MM.1S (cell line): ENCODE measurements around the gene MTHFD2.

ENCODE experiments used
- DNase-seq: peaks from one replicate; pipeline ENCODE4 v3.0.0-alpha.2; 2015
- H2AFZ ChIP-seq: fragments of 300-600 bp; sonication (generic); 2 replicates; pipeline ENCODE4 v1.6.0; 2016; ENCODE audit warnings: antibody characterized with exemption, low read length
- H3F3A ChIP-seq: fragments of 300-600 bp; sonication (generic); 2 replicates; pipeline ENCODE4 v1.6.1; 2016; ENCODE audit warnings: mild to moderate bottlenecking, antibody characterized with exemption, low read length, moderate library complexity, mixed read lengths; ENCODE audit not compliant: insufficient read depth
- H3K27ac ChIP-seq: fragments of 300-600 bp; sonication (generic); 2 replicates; pipeline ENCODE4 v1.5.1; 2016; ENCODE audit warnings: mild to moderate bottlenecking, low read length
- H3K27me3 ChIP-seq: fragments of 300-600 bp; sonication (generic); replicated peaks from 2 replicates; pipeline ENCODE4 v1.6.0; 2016; ENCODE audit warnings: low read length; ENCODE audit not compliant: insufficient read depth
- H3K36me3 ChIP-seq: fragments of 300-600 bp; sonication (generic); replicated peaks from 2 replicates; pipeline ENCODE4 v1.6.1; 2016; ENCODE audit warnings: mild to moderate bottlenecking, low read length, mixed read lengths; ENCODE audit not compliant: insufficient read depth
- H3K4me1 ChIP-seq: fragments of 300-600 bp; sonication (generic); 2 replicates; pipeline ENCODE4 v1.6.1; 2016; ENCODE audit warnings: low read length, mixed read lengths
- H3K4me2 ChIP-seq: fragments of 300-600 bp; sonication (generic); 2 replicates; pipeline ENCODE4 v1.6.0; 2016; ENCODE audit warnings: low read depth, low read length
- H3K4me3 ChIP-seq: fragments of 300-600 bp; sonication (generic); 2 replicates; pipeline ENCODE4 v1.5.1; 2016; ENCODE audit warnings: low read length, mixed read lengths
- H3K79me2 ChIP-seq: fragments of 300-600 bp; sonication (generic); 2 replicates; pipeline ENCODE4 v1.6.1; 2016; ENCODE audit warnings: mixed run types, low read length, mixed read lengths
- H3K9ac ChIP-seq: fragments of 300-600 bp; sonication (generic); 2 replicates; pipeline ENCODE4 v1.6.1; 2016; ENCODE audit warnings: low read length, mixed read lengths
- H3K9me2 ChIP-seq: fragments of 300-600 bp; sonication (generic); replicated peaks from 2 replicates; pipeline ENCODE4 v1.6.1; 2016; ENCODE audit warnings: mild to moderate bottlenecking, low read length, mixed read lengths; ENCODE audit not compliant: insufficient read depth
- H3K9me3 ChIP-seq: fragments of 300-600 bp; sonication (generic); replicated peaks from 2 replicates; pipeline ENCODE4 v1.6.1; 2016; ENCODE audit warnings: mild to moderate bottlenecking, low read length, mixed read lengths; ENCODE audit not compliant: insufficient read depth
- H4K20me1 ChIP-seq: fragments of 300-600 bp; sonication (generic); 2 replicates; pipeline ENCODE4 v1.6.1; 2016; ENCODE audit warnings: mild to moderate bottlenecking, low read length, moderate library complexity, mixed read lengths; ENCODE audit not compliant: insufficient read depth
- CTCF ChIP-seq: fragments of 300-600 bp; sonication (generic); IDR thresholded peaks from 2 replicates; pipeline ENCODE4 v1.5.1; 2016; ENCODE audit warnings: antibody characterized with exemption, low read length, mixed read lengths
- EZH2 ChIP-seq: fragments of 300-600 bp; sonication (generic); optimal IDR thresholded peaks from 2 replicates; pipeline ENCODE3; 2017; ENCODE audit warnings: low read depth, mild to moderate bottlenecking, antibody characterized with exemption, low read length, mixed read lengths
- EZH2phosphoT487 ChIP-seq: fragments of 300-600 bp; sonication (generic); IDR thresholded peaks from 2 replicates; pipeline ENCODE4 v1.6.1; 2018; ENCODE audit warnings: antibody characterized with exemption, low read length

The MTHFD2 gene

GRCh38 chr2:74152954-74153353 is 45.5 kb upstream of the MTHFD2 start:
- Histone ChIP-seq H3K36me3 (peaks cover 10% of the 10 kb centered on the region; the same call in 1 of the 2 replicates), H3K79me2 (peaks cover 10% of the 10 kb centered on the region; the same call in 1 of the 2 replicates), H3K9me2 (no peaks in the 10 kb centered on the region), H3K9ac (no peak overlapping the region), H2AFZ (no peak overlapping the region), H3K4me1 (peaks cover 9% of the 10 kb centered on the region; the same call in 1 of the 2 replicates), H3F3A (peaks cover 25% of the 10 kb centered on the region), H4K20me1 (no peaks in the 10 kb centered on the region; the same call in 1 of the 2 replicates), H3K4me3 (no peak overlapping the region), H3K27ac (no peak overlapping the region), H3K4me2 (no peak overlapping the region), H3K9me3 (no peaks in the 10 kb centered on the region), H3K27me3 (no peaks in the 10 kb centered on the region)
- TF ChIP-seq EZH2 (no peak), EZH2phosphoT487 (no peak), CTCF (no peak)
- no peak for DNase-seq

GRCh38 chr2:74155830-74156229 is 42.6 kb upstream of the MTHFD2 start:
- no peak overlapping the region for H3K9ac ChIP-seq
- no peaks in the 10 kb centered on the region for H3K9me2 ChIP-seq
- peaks cover 10% of the 10 kb centered on the region; the same call in 1 of the 2 replicates for H3K79me2 ChIP-seq
- H3K4me1 ChIP-seq, result no peaks in the 10 kb centered on the region
- no peak for DNase-seq
- no peaks in the 10 kb centered on the region; the same call in 1 of the 2 replicates for H4K20me1 ChIP-seq
- H3K4me2 ChIP-seq, result no peak overlapping the region
- peaks cover 10% of the 10 kb centered on the region; the same call in 1 of the 2 replicates for H3K36me3 ChIP-seq
- H3K27ac ChIP-seq, result no peak overlapping the region
- H2AFZ ChIP-seq, result no peak overlapping the region
- H3K4me3 ChIP-seq, result no peak overlapping the region
- no peak for TF ChIP-seq EZH2
- TF ChIP-seq EZH2phosphoT487, result no peak
- TF ChIP-seq CTCF, result no peak
- H3K27me3 ChIP-seq, result no peaks in the 10 kb centered on the region
- peaks cover 12% of the 10 kb centered on the region; the same call in 1 of the 2 replicates for H3F3A ChIP-seq
- no peaks in the 10 kb centered on the region for H3K9me3 ChIP-seq

GRCh38 chr2:74162951-74163350 is 35.5 kb upstream of the MTHFD2 start:
- Histone ChIP-seq H3K27ac (no peak overlapping the region), H3K27me3 (no peaks in the 10 kb centered on the region), H3F3A (no peaks in the 10 kb centered on the region), H3K79me2 (peaks cover 55% of the 10 kb centered on the region), H3K4me3 (no peak overlapping the region), H3K4me2 (no peak overlapping the region), H3K9me2 (no peaks in the 10 kb centered on the region), H3K9me3 (no peaks in the 10 kb centered on the region), H4K20me1 (no peaks in the 10 kb centered on the region; the same call in 1 of the 2 replicates), H3K36me3 (peaks cover 3% of the 10 kb centered on the region; the same call in 1 of the 2 replicates), H2AFZ (no peak overlapping the region), H3K4me1 (no peaks in the 10 kb centered on the region), H3K9ac (no peak overlapping the region)
- no peak for DNase-seq
- TF ChIP-seq EZH2 (no peak), EZH2phosphoT487 (no peak), CTCF (no peak)
